Mesenchymal stem cell (in vitro differentiated cells and primary cell): ENCODE measurements around the gene MRPL28.

ENCODE experiments used
- DNase-seq: peaks from one replicate; pipeline ENCODE4 v3.0.0-alpha.2; 2013
- H2AFZ ChIP-seq: one replicate; pipeline ENCODE4 v1.6.1; 2013; ENCODE audit warnings: low read depth, mild to moderate bottlenecking, control low read depth, inconsistent platforms, low read length, moderate library complexity
- H2AK5ac ChIP-seq: 2 replicates; pipeline ENCODE4 v1.6.1; 2013; ENCODE audit warnings: low read length, moderate library complexity, mild to moderate bottlenecking, inconsistent platforms; ENCODE audit not compliant: severe bottlenecking
- H2BK120ac ChIP-seq: one replicate; pipeline ENCODE4 v1.6.1; 2013; ENCODE audit warnings: low read depth, mild to moderate bottlenecking, inconsistent platforms, low read length, moderate library complexity
- H2BK12ac ChIP-seq, 2 experiments: one replicate each; pipeline ENCODE4 v1.6.1; 2013; ENCODE audit warnings: inconsistent platforms in 2 of 2, low read length in 2 of 2, mild to moderate bottlenecking in 2 of 2, moderate library complexity in 2 of 2, control low read depth in 1 of 2
- H2BK15ac ChIP-seq: one replicate; pipeline ENCODE4 v1.6.1; 2013; ENCODE audit warnings: mild to moderate bottlenecking, low read depth, inconsistent platforms; ENCODE audit not compliant: poor library complexity, severe bottlenecking
- H2BK5ac ChIP-seq: 2 replicates; pipeline ENCODE4 v1.6.1; 2013; ENCODE audit warnings: low read depth, mild to moderate bottlenecking, low read length, control low read depth, inconsistent platforms; ENCODE audit not compliant: poor library complexity, severe bottlenecking
- H3K14ac ChIP-seq, 2 experiments: one replicate each; pipeline ENCODE4 v1.6.1; 2013; ENCODE audit warnings: inconsistent platforms in 2 of 2, low read length in 2 of 2, control low read depth in 1 of 2, mild to moderate bottlenecking in 1 of 2, moderate library complexity in 1 of 2
- H3K18ac ChIP-seq, 2 experiments: one replicate each; pipeline ENCODE4 v1.6.1; 2013; ENCODE audit warnings: inconsistent platforms in 2 of 2, low read length in 2 of 2, control low read depth in 1 of 2, low read depth in 1 of 2, mild to moderate bottlenecking in 1 of 2
- H3K23ac ChIP-seq, 2 experiments: one replicate each; pipeline ENCODE4 v1.6.1; 2013; ENCODE audit warnings: inconsistent platforms in 2 of 2, low read length in 2 of 2, mild to moderate bottlenecking in 2 of 2, moderate library complexity in 2 of 2, control low read depth in 1 of 2
- H3K27ac ChIP-seq: 2 replicates; pipeline ENCODE4 v1.5.1; 2013; ENCODE audit warnings: mild to moderate bottlenecking, moderate library complexity, low read length, control low read depth, inconsistent platforms; ENCODE audit not compliant: poor library complexity, severe bottlenecking
- H3K27me3 ChIP-seq, 2 experiments: 2 replicates each; pipeline versions ENCODE4 v1.6.1 to v1.7.0; 2013; ENCODE audit warnings: low read length in 2 of 2, mild to moderate bottlenecking in 2 of 2, moderate library complexity in 2 of 2, control low read depth in 1 of 2, inconsistent platforms in 1 of 2; ENCODE audit not compliant: control insufficient read depth in 1 of 2, insufficient read depth in 1 of 2
- H3K36me3 ChIP-seq, 2 experiments: 2 replicates each; pipeline versions ENCODE4 v1.6.1 to v1.7.0; 2013; ENCODE audit warnings: low read length in 2 of 2, control low read depth in 1 of 2, inconsistent platforms in 1 of 2, low read depth in 1 of 2, mild to moderate bottlenecking in 1 of 2; ENCODE audit not compliant: insufficient read depth in 2 of 2, control insufficient read depth in 1 of 2
- H3K4ac ChIP-seq, 2 experiments: one replicate each; pipeline ENCODE4 v1.6.1; 2013; ENCODE audit warnings: inconsistent platforms in 2 of 2, low read length in 2 of 2, mild to moderate bottlenecking in 2 of 2, moderate library complexity in 2 of 2, control low read depth in 1 of 2, low read depth in 1 of 2
- H3K4me1 ChIP-seq: 2 replicates; pipeline ENCODE4 v1.6.1; 2013; ENCODE audit warnings: low read depth, low read length, control low read depth; ENCODE audit not compliant: control insufficient read depth, insufficient read depth
- H3K4me2 ChIP-seq: 2 replicates; pipeline ENCODE4 v1.6.1; 2013; ENCODE audit warnings: low read length, mild to moderate bottlenecking, inconsistent platforms; ENCODE audit not compliant: poor library complexity, severe bottlenecking
- H3K4me3 ChIP-seq, 2 experiments: 2 replicates each; pipeline versions ENCODE4 v1.5.1 to v1.7.0; 2013; ENCODE audit warnings: low read length in 2 of 2, mild to moderate bottlenecking in 2 of 2, control low read depth in 1 of 2, low read depth in 1 of 2; ENCODE audit not compliant: insufficient read depth in 1 of 2
- H3K79me1 ChIP-seq: replicated peaks from 2 replicates; pipeline ENCODE4 v1.6.1; 2013; ENCODE audit warnings: mild to moderate bottlenecking, control low read depth, low read length, inconsistent platforms; ENCODE audit not compliant: poor library complexity, severe bottlenecking
- H3K9ac ChIP-seq: 2 replicates; pipeline ENCODE4 v1.7.0; 2013; ENCODE audit warnings: mild to moderate bottlenecking, low read length, moderate library complexity
- H3K9me3 ChIP-seq: 2 replicates; pipeline ENCODE4 v1.7.0; 2013; ENCODE audit warnings: mild to moderate bottlenecking, low read length; ENCODE audit not compliant: control insufficient read depth
- H4K8ac ChIP-seq: one replicate; pipeline ENCODE4 v1.6.1; 2013; ENCODE audit warnings: inconsistent platforms, mild to moderate bottlenecking, low read length, moderate library complexity
- H4K91ac ChIP-seq: one replicate; pipeline ENCODE4 v1.6.1; 2013; ENCODE audit warnings: mild to moderate bottlenecking, low read length, inconsistent platforms
- WGBS: methylation state at CpG from one replicate; pipeline ENCODE4 v1.1.7; 2013; ENCODE audit warnings: mixed read lengths; 5-methylcytosine and 5-hydroxymethylcytosine counted together

Gene MRPL28

DNA sequence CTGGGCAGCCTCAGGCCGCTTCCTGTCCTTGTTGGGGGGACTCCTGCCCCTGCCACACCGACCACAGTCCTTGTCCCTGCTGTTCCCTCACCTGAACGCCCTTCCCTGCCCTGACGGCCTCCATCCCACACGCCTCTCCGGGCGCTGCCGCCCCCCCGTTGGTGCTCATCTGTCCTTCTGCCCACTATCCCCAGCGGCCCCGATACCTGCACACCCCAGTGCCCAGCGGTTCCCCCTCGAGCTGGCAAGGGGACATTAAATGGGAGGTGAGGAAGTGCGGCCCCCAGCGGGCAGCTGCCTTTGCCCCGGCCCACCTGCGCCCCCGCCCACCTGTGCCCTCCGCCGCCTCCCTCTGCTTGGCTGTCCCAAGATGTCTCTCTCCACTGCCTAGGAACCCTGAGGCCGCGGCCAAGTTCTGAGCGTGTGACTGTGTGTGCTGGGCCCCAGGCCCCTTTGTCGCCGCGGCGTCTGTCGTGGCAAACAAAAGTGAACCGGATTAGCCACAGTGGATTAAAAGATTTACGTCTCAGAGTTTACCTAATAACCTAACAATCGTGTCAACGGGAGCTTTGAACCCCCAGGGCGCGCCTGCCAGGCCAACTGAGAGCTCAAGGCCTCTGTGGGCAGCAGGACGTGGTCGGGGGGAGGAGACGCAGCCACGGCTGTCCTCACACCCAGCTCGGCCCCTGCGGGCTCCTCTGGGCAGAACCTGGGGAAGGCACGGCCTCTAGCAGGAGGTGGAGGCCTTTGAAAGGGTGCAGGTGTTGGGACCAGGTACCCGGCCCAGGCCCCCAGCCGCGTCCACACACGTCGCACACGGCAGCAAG, 10.3 kb downstream of the MRPL28 start:
- H3K9me3 ChIP-seq: no peaks in the 10 kb centered on the region
- no peak for DNase-seq
- H3K23ac ChIP-seq: no peak overlapping the region
- no peak overlapping the region for H2BK5ac ChIP-seq
- H3K36me3 ChIP-seq: peaks cover 0 to 8% of the 10 kb centered on the region in 2 experiments
- peaks cover 7 to 27% of the 10 kb centered on the region in 2 experiments for H3K27me3 ChIP-seq
- no peak overlapping the region for H3K4ac ChIP-seq
- H2AK5ac ChIP-seq: no peak overlapping the region
- peaks cover 8% of the 10 kb centered on the region for H3K4me1 ChIP-seq
- H2BK15ac ChIP-seq: no peak overlapping the region
- H3K14ac ChIP-seq: no peak overlapping the region
- no peak overlapping the region for H3K18ac ChIP-seq
- no peak overlapping the region for H2BK12ac ChIP-seq
- WGBS: 90% methylated on average over 44 of the region's 47 CpGs
- H4K8ac ChIP-seq: no peak overlapping the region
- H4K91ac ChIP-seq: no peak overlapping the region
- H3K79me1 ChIP-seq: no peaks in the 10 kb centered on the region
- no peak overlapping the region for H2AFZ ChIP-seq
- no peak overlapping the region for H3K4me3 ChIP-seq
- no peak overlapping the region for H3K27ac ChIP-seq
- H2BK120ac ChIP-seq: no peak overlapping the region
- H3K4me2 ChIP-seq: no peak overlapping the region
- H3K9ac ChIP-seq: no peak overlapping the region

DNA sequence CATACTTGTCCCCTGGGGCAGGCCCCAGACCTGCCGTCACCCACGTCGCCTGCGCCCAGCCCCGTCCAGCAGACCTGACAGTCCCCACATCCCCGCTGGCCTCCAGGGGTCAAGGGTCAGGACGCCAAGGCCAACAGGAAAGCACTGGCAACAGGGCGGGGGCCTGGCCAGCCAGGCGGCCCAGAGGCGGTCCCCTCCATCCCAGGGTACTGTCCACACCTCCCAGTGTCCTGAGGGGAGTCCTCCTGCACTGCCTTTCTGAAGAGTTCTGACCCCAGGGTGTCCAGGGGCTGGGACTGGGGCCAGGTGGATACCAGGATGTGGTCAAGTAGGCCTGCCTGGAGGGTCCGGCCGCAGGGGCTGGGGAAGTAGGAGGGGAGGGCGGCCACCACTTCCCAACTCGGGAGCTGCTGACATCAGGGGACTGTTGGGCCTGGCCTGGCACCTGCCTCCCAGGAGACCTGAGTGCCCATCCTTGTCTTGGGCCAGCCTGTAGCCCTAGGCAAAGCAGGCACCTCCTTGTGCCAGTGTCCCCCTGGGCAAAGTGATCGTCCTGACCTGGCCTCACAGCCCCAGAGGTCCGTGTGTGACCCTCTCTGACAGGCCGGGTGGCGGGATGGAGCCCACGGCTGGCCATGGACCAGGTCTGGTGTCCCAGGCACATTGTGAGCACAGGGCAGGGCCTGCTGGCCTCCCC, 11.1 kb downstream of the MRPL28 start:
- H2BK12ac ChIP-seq: no peak overlapping the region
- H2AFZ ChIP-seq: no peak overlapping the region
- H3K4ac ChIP-seq: no peak overlapping the region
- no peak overlapping the region for H3K9ac ChIP-seq
- no peaks in the 10 kb centered on the region for H3K79me1 ChIP-seq
- no peak overlapping the region for H2BK15ac ChIP-seq
- H2BK5ac ChIP-seq: no peak overlapping the region
- no peak overlapping the region for H3K4me3 ChIP-seq
- H3K4me1 ChIP-seq: peaks cover 3% of the 10 kb centered on the region
- H3K14ac ChIP-seq: no peak overlapping the region
- no peak overlapping the region for H2AK5ac ChIP-seq
- H3K9me3 ChIP-seq: no peaks in the 10 kb centered on the region
- H4K8ac ChIP-seq: no peak overlapping the region
- H3K18ac ChIP-seq: no peak overlapping the region
- 82% methylated on average over 19 of the region's 19 CpGs for WGBS
- H4K91ac ChIP-seq: no peak overlapping the region
- H3K36me3 ChIP-seq: peaks cover 0 to 3% of the 10 kb centered on the region in 2 experiments
- no peak overlapping the region for H3K4me2 ChIP-seq
- peaks cover 1 to 20% of the 10 kb centered on the region in 2 experiments for H3K27me3 ChIP-seq
- no peak overlapping the region for H3K23ac ChIP-seq
- H2BK120ac ChIP-seq: no peak overlapping the region
- no peak for DNase-seq
- no peak overlapping the region for H3K27ac ChIP-seq

DNA sequence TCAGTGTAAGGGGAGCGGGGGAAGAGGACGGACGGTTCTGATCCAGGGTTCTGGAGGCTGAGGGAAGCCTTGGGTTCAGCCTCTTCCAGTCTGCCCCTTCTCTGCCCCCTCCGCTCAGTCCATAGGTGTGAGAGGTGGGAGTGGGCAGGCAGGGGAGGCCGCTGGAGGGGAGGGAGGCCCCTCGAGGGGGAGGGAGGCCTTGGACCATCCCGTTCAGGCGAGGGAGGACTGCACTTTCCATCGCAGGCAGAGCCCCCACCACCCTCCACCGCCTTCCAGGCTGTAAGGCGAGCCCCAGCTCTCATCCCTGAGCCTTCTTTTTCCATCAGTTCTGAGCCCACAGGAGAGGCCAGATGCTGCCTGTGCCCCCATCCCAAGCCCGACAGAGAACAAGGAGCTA, 13.6 kb downstream of the MRPL28 start:
- WGBS: 81% methylated on average over 10 of the region's 12 CpGs
- no peak for DNase-seq
- no peak overlapping the region for H4K8ac ChIP-seq
- H2BK15ac ChIP-seq: no peak overlapping the region
- H3K36me3 ChIP-seq: peaks cover 0 to 3% of the 10 kb centered on the region in 2 experiments
- no peak overlapping the region for H2BK120ac ChIP-seq
- H3K23ac ChIP-seq: no peak overlapping the region
- H3K27me3 ChIP-seq: peaks cover 0 to 5% of the 10 kb centered on the region in 2 experiments
- no peak overlapping the region for H3K4me2 ChIP-seq
- no peak overlapping the region for H2AK5ac ChIP-seq
- no peak overlapping the region for H3K4me3 ChIP-seq
- peaks cover 1% of the 10 kb centered on the region for H3K79me1 ChIP-seq
- no peak overlapping the region for H4K91ac ChIP-seq
- H2BK5ac ChIP-seq: no peak overlapping the region
- H3K18ac ChIP-seq: no peak overlapping the region
- no peak overlapping the region for H3K9ac ChIP-seq
- no peak overlapping the region for H3K4ac ChIP-seq
- H3K9me3 ChIP-seq: no peaks in the 10 kb centered on the region
- peaks cover 6% of the 10 kb centered on the region for H3K4me1 ChIP-seq
- no peak overlapping the region for H2BK12ac ChIP-seq
- H2AFZ ChIP-seq: no peak overlapping the region
- no peak overlapping the region for H3K14ac ChIP-seq
- H3K27ac ChIP-seq: no peak overlapping the region

DNA sequence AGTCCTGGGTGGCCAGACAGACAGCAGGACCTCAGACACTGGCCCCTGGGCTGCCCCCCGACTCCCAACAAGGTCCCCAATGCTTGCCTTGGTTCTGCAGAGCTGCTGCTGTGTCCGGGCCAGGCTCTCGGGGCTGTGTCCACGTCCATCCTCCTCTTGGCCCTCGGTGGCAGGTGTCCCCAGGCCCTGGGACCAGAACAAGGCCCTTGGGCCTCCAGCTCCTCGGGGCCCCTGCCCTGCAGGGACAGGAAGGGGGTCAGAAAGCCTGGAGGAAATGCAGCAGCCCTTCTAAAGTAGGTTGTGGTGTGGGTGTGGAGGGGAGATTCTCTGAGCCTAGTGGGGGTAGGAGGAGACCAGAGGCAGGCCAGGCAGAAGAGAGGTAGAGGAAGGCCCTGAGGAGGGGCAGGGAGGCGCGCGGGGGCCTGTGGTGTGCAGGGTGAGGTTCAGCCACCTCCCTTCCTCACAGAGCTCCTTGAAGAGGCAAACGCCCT, 15.3 kb downstream of the MRPL28 start:
- Histone ChIP-seq H3K4me2 (no peak overlapping the region), H3K79me1 (peaks cover 5% of the 10 kb centered on the region), H3K18ac (no peak overlapping the region), H3K9me3 (no peaks in the 10 kb centered on the region), H4K91ac (no peak overlapping the region), H3K9ac (no peak overlapping the region), H3K23ac (no peak overlapping the region), H2BK120ac (no peak overlapping the region), H3K36me3 (peaks cover 0 to 7% of the 10 kb centered on the region in 2 experiments), H3K27me3 (no peaks in the 10 kb centered on the region), H2BK5ac (no peak overlapping the region), H2BK12ac (no peak overlapping the region), H2AK5ac (no peak overlapping the region), H3K27ac (no peak overlapping the region), H3K14ac (no peak overlapping the region), H3K4me1 (peaks cover 10% of the 10 kb centered on the region), H3K4ac (no peak overlapping the region), H2AFZ (no peak overlapping the region), H2BK15ac (no peak overlapping the region), H3K4me3 (no peak overlapping the region), H4K8ac (no peak overlapping the region)
- WGBS: 93% methylated on average over 10 of the region's 10 CpGs
- DNase-seq: no peak
